HG02938 (cell line): Measurements from ENCODE around the gene KRTAP4-11.
"Not testable (repeated sequence)": the region's sequence is repeated elsewhere in the genome, so short reads cannot be mapped to it uniquely, and the experiment has no call there.

Experiments used
- ATAC-seq: cut with Tn5 transposase; IDR thresholded peaks from one replicate; pipeline ENCODE4 v1.9.1; 2021; ENCODE audit warnings: mild to moderate bottlenecking, moderate library complexity; ENCODE audit not compliant: unreplicated experiment

The KRTAP4-11 gene

GRCh38 chr17:41125064-41125463 lies 6.9 kb upstream of the KRTAP4-11 start:
- ATAC-seq = no peak

DNA sequence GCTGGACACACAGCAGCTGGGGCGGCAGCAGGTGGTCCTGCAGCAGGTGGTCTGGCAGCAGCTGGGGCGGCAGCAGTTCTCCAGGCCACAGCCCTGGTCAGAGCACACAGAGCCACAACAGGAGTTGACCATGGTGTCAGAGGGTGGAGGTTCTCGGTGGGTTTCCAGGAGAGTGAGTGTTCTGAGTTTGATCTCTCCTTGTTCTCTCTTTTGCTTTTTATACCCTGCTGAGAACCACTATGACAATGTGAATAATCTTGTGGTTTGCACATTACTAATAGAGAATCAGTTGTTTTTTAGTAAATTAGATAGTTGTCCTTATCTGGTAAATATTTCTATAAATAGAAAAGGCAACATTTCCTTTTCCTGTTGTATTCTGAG lies 5.8 kb upstream of the KRTAP4-11 start, which contains the start of gene KRTAP4-12:
KRTAP4-12 (minus strand) TSS at position 192 of the 381 bp plus-strand sequence; CDS start at position 132, 60 bp downstream.
- ATAC-seq = not testable (repeated sequence)

DNA sequence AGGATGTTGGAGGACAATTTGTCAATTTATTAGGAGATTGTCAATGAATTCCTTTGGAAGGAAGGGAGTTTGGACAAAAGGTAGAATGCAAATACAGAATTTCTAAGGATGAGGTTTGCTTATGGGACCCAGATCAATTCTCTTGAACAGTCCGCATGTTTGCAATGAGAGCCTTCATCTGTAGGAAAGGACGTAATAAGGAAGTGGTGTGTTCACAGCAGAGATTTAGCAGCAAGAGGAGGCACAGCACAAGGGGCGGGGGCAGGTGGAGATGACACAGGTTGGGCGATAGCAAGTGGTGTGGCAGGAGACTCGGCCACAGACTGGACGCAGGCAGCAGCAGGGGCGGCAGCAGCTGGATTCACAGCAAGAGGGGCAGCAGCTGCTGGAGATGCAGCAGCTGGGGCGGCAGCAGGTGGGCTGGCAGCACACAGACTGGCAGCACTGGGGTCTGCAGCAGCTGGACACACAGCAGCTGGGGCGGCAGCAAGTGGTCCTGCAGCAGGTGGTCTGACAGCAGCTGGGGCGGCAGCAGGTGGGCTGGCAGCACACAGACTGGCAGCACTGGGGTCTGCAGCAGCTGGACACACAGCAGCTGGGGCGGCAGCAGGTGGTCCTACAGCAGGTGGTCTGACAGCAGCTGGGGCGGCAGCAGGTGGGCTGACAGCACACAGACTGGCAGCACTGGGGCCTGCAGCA lies 5.3 kb upstream of the KRTAP4-11 start:
- ATAC-seq = not testable (repeated sequence)

DNA sequence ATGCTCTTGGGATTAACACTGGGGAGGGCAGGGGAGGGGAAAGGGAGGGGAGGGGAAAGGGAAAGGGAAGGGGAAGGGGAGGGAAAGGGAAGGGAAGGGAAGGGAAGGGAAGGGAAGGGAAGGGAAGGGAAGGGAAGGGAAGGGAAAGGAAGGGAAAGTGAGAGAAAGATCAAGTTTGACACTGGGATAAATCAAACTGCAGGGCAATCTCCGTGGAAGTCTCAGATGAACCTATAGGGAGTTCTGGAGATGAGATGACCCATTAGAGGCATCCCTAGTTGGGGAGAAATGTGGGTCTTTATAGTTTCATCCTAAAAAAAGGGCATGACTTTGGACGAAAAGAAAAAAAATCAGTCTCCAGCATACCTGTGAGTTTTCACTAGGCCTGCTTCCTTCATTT lies 3.6 kb upstream of the KRTAP4-11 start:
- ATAC-seq = no peak

GRCh38 chr17:41119696-41120690 lies 1.8 kb upstream of the KRTAP4-11 start:
- ATAC-seq = not testable (repeated sequence)

DNA sequence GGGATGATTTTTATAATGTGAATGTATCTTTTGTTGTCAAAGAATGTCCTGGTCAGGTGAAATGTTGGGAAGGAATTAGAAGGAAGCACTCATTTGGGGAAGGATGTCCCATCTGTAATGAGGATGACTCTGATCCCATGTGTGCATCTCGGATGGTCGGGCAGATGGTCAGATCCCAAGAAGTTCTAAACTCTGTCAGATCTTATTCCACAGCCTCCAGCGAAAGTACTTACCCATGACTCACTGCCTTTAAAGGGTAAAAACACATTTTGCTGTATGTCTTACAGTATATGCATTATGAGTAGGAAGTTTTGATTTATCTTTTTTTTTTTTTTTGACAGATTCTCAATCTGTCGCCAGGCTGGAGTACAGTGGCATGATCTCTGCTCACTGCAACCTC lies 548 bp upstream of the KRTAP4-11 start:
- ATAC-seq = no peak

- no peak for ATAC-seq
Observed at GRCh38 chr17:41116297-41116696, 1.9 kb downstream of the KRTAP4-11 start.

- ATAC-seq = no peak
Observed at GRCh38 chr17:41111151-41111885, 6.9 kb downstream of the KRTAP4-11 start.

- ATAC-seq = not testable (repeated sequence)
Observed at GRCh38 chr17:41108728-41109386, 9.3 kb downstream of the KRTAP4-11 start.

- no peak for ATAC-seq
Observed at GRCh38 chr17:41107941-41108450, 10.2 kb downstream of the KRTAP4-11 start.

DNA sequence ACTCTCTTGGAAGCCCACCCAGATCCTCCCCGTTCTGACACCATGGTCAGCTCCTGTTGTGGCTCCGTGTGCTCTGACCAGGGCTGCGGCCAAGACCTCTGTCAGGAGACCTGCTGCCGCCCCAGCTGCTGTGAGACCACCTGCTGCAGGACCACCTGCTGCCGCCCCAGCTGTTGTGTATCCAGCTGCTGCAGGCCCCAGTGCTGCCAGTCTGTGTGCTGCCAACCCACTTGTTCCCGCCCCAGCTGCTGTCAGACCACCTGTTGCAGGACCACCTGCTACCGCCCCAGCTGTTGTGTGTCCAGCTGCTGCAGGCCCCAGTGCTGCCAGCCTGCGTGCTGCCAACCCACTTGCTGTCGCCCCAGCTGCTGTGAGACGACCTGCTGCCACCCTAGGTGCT lies 12.8 kb downstream of the KRTAP4-11 start, which contains the start of gene KRTAP4-9:
KRTAP4-9 (plus strand) TSS at position 43 of the 400 bp plus-strand sequence; CDS start at position 43, 0 bp downstream.
- ATAC-seq = not testable (repeated sequence)

- not testable (repeated sequence) for ATAC-seq
Observed at GRCh38 chr17:41104386-41105038, 13.7 kb downstream of the KRTAP4-11 start.

DNA sequence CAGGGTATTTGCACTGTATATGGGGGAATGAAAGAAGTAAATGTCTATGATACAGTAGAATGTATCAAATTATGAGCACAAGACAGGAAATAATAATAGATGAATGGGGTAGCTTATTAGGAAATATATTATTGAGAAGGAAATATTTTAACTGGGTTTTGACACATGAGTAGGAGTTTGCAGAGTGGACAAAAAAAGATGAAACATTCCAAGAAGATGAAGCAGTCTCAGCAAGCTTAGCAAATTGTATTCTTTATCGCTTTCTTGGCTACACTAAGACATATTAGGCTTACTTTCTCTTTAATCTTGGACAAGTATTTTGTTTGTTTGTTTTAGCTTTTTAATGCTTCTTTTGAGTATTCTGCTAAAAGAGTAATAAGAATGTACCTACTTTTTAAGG lies 14.3 kb downstream of the KRTAP4-11 start:
- ATAC-seq = no peak

DNA sequence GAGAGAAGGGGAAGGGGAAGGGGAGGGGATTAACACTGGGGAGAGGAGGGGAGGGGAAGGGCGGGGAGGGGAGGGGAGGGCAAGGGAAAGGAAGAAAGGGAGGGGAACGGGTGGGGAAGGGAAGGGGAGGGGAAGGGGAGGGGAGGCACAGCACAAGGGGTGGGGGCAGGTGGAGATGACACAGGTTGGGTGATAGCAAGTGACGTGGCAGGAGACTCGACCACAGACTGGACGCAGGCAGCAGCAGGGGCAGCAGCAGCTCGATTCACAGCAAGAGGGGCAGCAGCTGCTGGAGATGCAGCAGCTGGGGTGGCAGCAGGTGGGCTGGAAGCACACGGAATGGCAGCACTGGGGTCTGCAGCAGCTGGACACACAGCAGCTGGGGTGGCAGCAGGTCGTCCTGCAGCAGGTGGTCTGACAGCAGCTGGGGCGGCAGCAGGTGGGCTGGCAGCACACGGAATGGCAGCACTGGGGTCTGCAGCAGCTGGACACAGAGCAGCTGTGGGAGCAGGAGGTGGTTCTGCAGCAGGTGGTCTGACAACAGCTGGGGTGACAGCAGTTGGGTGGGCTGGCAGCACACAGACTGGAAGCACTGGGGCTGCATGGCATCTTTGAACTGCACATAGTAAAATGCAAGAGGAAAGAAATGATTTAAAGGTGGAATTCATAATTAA lies 16.4 kb downstream of the KRTAP4-11 start, which contains the start of gene KRTAP4-16:
KRTAP4-16 (minus strand) TSS at position 624 of the 674 bp plus-strand sequence; CDS start at position 624, 0 bp downstream.
- ATAC-seq = no peak

GRCh38 chr17:41099682-41100480 lies 18.3 kb downstream of the KRTAP4-11 start:
- not testable (repeated sequence) for ATAC-seq

DNA sequence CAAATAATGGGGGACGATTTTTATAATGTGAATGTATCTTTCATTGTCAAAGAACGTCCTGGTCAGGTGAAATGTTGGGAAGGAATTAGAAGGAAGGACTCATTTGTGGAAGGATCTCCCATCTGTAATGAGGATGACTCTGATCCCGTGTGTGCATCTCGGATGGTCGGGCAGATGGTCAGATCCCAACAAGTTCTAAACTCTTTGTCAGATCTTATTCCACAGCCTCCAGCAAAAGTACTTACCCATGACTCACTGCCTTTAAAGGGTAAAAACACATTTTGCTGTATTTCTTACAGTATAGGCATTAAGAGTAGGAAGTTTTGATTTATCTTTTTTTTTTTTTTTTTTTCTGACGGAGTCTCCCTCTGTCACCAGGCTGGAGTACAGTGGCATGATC lies 19.7 kb downstream of the KRTAP4-11 start:
- no peak for ATAC-seq

DNA sequence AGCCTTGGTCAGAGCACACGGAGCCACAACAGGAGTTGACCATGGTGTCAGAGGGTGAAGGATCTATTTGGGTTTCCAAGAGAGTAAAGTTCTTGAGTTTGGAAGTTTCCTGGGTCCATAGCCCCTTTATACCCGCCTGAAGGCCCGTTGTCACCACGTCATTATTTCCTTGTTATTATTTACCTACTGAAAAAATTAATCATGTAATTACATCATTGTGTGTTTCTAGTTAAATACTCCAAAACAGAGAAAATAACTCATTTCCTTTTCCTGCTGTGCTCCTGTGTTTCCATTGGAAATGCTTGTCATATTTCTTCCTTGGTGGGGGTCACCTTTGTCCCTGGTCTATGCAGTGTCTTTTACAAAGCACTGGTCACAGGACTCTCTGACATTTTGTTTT lies 20.1 kb downstream of the KRTAP4-11 start, which contains the start of gene KRTAP4-8:
KRTAP4-8 (minus strand) TSS at position 101 of the 400 bp plus-strand sequence; CDS start at position 43, 58 bp downstream.
- no peak for ATAC-seq

DNA sequence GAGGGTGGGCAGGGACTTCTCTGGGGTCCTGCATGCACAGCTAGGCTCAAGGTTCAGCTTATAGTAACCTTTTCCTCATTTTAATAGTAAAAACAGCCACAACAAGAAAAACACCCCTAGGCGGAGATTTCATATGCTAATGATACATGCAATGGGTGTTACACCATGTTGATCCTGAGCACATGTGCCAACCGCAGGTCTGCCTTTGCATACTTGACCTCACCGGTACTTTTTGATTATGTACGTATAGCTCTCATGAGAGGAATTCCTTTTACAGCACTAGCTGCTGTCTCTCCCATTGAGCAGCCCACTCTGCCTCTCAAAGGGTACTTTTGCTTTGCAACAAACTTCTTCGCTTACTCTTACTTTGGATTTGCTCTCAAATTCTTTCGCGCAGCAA lies 22.1 kb downstream of the KRTAP4-11 start:
- no peak for ATAC-seq
